K562 (cell line): ENCODE results near the gene GAPDHS.

ENCODE experiments used
- E2F4 ChIP-seq: sonication (generic); formaldehyde crosslinking; IDR thresholded peaks from 2 replicates; pipeline ENCODE4 v1.8.0; 2022; ENCODE audit warnings: mild to moderate bottlenecking, low read depth, missing genetic modification reagents
- EWSR1 ChIP-seq: fragments of 450-650 bp; IDR thresholded peaks from 2 replicates; pipeline ENCODE4 v1.6.1; 2018; ENCODE audit warnings: borderline replicate concordance, mild to moderate bottlenecking, low read depth, moderate library complexity; ENCODE audit not compliant: partially characterized antibody
- FOXA3 ChIP-seq, 2 experiments: fragments of 450-650 bp in 1 of 2; sonication (generic) in 1 of 2; formaldehyde crosslinking; IDR thresholded peaks in 1 of 2; conservative IDR thresholded peaks in 1 of 2; 2 replicates each; pipeline versions ENCODE4 v1.4.0 to v1.8.0; 2020 to 2022; ENCODE audit warnings: mild to moderate bottlenecking in 2 of 2, missing genetic modification reagents in 1 of 2
- SIN3B ChIP-seq: fragments of 450-650 bp; IDR thresholded peaks from 2 replicates; pipeline ENCODE4 v1.6.1; 2017; ENCODE audit warnings: low read depth, mild to moderate bottlenecking, moderate library complexity
- SPI1 ChIP-seq: IDR thresholded peaks from 2 replicates; pipeline ENCODE4 v1.6.1; 2011; ENCODE audit warnings: low read depth, low read length, control low read depth, borderline replicate concordance

GRCh38 chr19:35566738-35567137, 33.5 kb downstream of the GAPDHS start:
- no peak for TF ChIP-seq SIN3B
- no peak for TF ChIP-seq FOXA3 (CRISPR knock-in tag; conservative IDR thresholded peaks at IDR 0.05 in 1 of 2, IDR thresholded peaks at IDR 0.05 in 1 of 2)
- no peak for TF ChIP-seq SPI1
- no peak for TF ChIP-seq EWSR1
- no peak for TF ChIP-seq E2F4 (CRISPR knock-in tag)
